ENCODE measurements around the gene ARHGAP18. TPM values are rescaled to one million over a fixed set of nuclear protein-coding genes. Genes with fewer than 3 reads are reported as not detected.
A peak's percentile ranks its signal among the peaks of the same experiment; 100 is the strongest.

ARHGAP18 gene
- total and polyA plus RNA-seq, 3 donors from 2014 or later, result 15.8 to 29.8 (median 23.8) TPM

DNA sequence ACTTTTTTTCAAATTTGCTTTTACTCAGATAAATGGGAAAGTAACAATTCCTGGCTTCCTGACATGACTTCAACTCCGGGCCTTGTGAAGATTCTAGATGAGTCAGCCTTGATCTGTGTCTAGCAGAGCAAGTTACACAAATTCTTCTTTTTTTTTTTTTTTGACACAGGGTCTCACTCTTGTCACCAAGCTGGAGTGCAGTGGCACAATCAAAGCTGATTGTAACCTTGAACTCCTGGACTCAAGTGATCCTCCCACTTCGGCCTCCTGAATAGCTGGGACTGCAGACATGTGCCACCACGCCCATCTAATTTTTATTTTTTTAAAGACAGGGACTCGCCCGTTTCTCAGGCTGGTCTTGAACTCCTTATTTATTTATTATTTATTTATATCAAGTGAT lies 7.3 kb upstream of the ARHGAP18 start:
- 54 to 61% methylated on average over 5 of the region's 5 CpGs for WGBS, 2 donors
- TF ChIP-seq POLR2A (IDR thresholded peaks at IDR 0.05), result no peak
- TF ChIP-seq, protein P1, sequence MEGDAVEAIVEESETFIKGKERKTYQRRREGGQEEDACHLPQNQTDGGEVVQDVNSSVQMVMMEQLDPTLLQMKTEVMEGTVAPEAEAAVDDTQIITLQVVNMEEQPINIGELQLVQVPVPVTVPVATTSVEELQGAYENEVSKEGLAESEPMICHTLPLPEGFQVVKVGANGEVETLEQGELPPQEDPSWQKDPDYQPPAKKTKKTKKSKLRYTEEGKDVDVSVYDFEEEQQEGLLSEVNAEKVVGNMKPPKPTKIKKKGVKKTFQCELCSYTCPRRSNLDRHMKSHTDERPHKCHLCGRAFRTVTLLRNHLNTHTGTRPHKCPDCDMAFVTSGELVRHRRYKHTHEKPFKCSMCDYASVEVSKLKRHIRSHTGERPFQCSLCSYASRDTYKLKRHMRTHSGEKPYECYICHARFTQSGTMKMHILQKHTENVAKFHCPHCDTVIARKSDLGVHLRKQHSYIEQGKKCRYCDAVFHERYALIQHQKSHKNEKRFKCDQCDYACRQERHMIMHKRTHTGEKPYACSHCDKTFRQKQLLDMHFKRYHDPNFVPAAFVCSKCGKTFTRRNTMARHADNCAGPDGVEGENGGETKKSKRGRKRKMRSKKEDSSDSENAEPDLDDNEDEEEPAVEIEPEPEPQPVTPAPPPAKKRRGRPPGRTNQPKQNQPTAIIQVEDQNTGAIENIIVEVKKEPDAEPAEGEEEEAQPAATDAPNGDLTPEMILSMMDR (IDR thresholded peaks at IDR 0.05), result no peak
- Histone ChIP-seq H3K27me3 (no peaks in the 10 kb centered on the region), H3K4me1 (peaks cover 23% of the 10 kb centered on the region), H3K27ac (peak overlapping the region in 1 of 2 donors; percentile 26), H3K9me3 (no peaks in the 10 kb centered on the region), H3K4me3 (no peak overlapping the region), H3K36me3 (ENCODE audit: low read depth, missing control alignments) (no peaks in the 10 kb centered on the region)
- DNase-seq, result peak; percentile 44
- intact Hi-C loops (cut with DNase I; ENCODE audit: low total_unique reads), result no loop called here

DNA sequence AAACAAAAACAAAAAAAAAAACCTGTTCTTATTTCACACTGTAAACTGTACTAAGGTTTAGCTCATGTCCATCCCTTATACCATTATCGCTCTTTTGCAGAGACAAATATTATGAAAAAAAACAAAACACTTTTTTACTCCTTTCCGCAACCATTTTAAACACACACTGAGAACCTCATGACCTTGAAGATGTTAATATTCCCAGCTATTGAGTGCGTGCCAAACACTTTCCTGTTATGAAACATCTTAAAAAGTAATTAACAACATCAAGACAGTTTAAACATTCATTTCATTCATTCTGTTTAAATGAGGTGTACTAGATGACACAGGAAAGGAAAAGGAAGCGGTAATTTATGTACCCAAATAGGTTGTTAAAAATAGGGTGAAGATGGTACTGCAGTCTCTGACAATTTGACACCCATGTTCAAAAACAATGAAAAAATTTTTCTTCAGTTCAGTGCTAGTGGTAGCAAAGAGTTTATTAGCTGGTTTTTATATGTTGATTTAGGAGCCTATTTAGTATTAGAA lies 3.9 kb upstream of the ARHGAP18 start:
- H3K27me3 ChIP-seq, result no peaks in the 10 kb centered on the region
- DNase-seq, result peak; percentile 45
- peaks cover 19% of the 10 kb centered on the region for H3K4me1 ChIP-seq
- H3K9me3 ChIP-seq, result no peaks in the 10 kb centered on the region
- no peak for TF ChIP-seq POLR2A (IDR thresholded peaks at IDR 0.05)
- TF ChIP-seq, protein P1 (IDR thresholded peaks at IDR 0.05), result no peak
- H3K36me3 ChIP-seq (ENCODE audit: low read depth, missing control alignments), result no peaks in the 10 kb centered on the region
- H3K27ac ChIP-seq, result no peak overlapping the region
- 44 to 52% methylated on average over 4 of the region's 4 CpGs for WGBS, 2 donors
- no peak overlapping the region for H3K4me3 ChIP-seq
- intact Hi-C loops (cut with DNase I; ENCODE audit: low total_unique reads), result no loop called here

DNA sequence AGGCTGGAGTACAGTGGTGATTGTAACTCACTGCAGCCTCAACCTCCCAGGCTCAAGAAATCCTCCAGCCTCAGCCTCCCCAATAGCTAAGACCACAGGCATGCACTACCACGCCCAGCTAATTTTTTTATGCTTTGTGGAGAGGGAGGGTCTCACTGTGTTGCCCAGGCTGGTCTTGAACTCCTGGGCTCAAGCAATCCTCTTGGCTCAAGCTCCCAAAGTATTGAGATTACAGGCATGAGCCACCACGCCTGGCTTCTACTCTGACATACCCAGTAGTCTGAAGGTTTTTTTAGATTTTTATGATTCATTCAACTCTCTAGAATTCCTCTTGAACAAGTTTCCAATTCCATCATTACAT lies 1.3 kb upstream of the ARHGAP18 start:
- DNase-seq, result no peak
- Histone ChIP-seq H3K4me1 (peaks cover 10% of the 10 kb centered on the region), H3K9me3 (no peaks in the 10 kb centered on the region), H3K4me3 (no peak overlapping the region), H3K36me3 (ENCODE audit: low read depth, missing control alignments) (no peaks in the 10 kb centered on the region), H3K27ac (no peak overlapping the region), H3K27me3 (no peaks in the 10 kb centered on the region)
- intact Hi-C loops (cut with DNase I; ENCODE audit: low total_unique reads), result no loop called here
- WGBS, 2 donors, result 89 to 94% methylated on average over 2 of the region's 2 CpGs
- TF ChIP-seq POLR2A (IDR thresholded peaks at IDR 0.05), result no peak
- TF ChIP-seq, protein P1 (IDR thresholded peaks at IDR 0.05), result no peak

GRCh38 chr6:129710450-129711270 lies 683 bp upstream of the ARHGAP18 start:
- intact Hi-C loops (cut with DNase I; ENCODE audit: low total_unique reads), result no loop called here
- TF ChIP-seq, protein P1 (IDR thresholded peaks at IDR 0.05), result no peak
- TF ChIP-seq POLR2A (IDR thresholded peaks at IDR 0.05), result no peak

More at GRCh38 chr6:129710450-129711270, 683 bp upstream of the ARHGAP18 start:
- H3K4me1 ChIP-seq, result peaks cover 10% of the 10 kb centered on the region
- no peaks in the 10 kb centered on the region for H3K36me3 ChIP-seq (ENCODE audit: low read depth, missing control alignments)
- peak overlapping the region; percentile 48 to 66 for H3K4me3 ChIP-seq
- DNase-seq, result no peak
- H3K27ac ChIP-seq, result peak overlapping the region; percentile 31 to 66
- H3K27me3 ChIP-seq, result no peaks in the 10 kb centered on the region
- H3K9me3 ChIP-seq, result no peaks in the 10 kb centered on the region
- WGBS, 2 donors, result 26 to 30% methylated on average over 14 of the region's 14 CpGs

Measured in testis (tissue), 3 donors.